NT2/D1 (cell line): ENCODE data around the gene NADK2.

Source experiments
- SUZ12 ChIP-seq: IDR thresholded peaks from 2 replicates; pipeline ENCODE4 v1.6.1; 2011; ENCODE audit not compliant: insufficient read length, insufficient read depth; ENCODE audit errors: extremely low read depth
- YY1 ChIP-seq: IDR thresholded peaks from 2 replicates; pipeline ENCODE4 v1.6.1; 2011; ENCODE audit not compliant: insufficient read length, insufficient read depth
- ZNF274 ChIP-seq: IDR thresholded peaks from 2 replicates; pipeline ENCODE4 v1.6.1; 2011; ENCODE audit warnings: mild to moderate bottlenecking, low read depth, low read length

GRCh38 chr5:36162810-36163486 lies 78.8 kb downstream of the NADK2 start:
- TF ChIP-seq SUZ12 (no peak), ZNF274 (no peak), YY1 (no peak)
